ENCODE data around the gene R3HDM4.

DNA sequence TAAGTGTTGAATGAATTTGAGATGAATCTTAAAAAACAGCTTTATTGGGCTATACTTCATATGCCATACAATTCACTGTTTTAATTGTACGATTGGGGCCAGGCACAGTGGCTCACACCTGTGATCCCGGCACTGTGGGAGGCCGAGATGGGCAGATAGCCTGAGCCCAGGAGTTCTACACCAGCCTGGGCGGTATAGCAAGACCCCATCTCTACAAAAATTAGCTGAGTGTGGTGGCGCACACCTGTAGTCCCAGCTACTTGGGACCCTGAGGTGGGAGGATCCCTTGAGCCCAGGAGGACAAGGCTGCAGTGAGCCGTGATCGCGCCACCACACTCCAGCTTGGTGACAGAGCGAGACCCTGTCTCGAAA, 23.1 kb upstream of the R3HDM4 start:
- TF ChIP-seq, protein P1, sequence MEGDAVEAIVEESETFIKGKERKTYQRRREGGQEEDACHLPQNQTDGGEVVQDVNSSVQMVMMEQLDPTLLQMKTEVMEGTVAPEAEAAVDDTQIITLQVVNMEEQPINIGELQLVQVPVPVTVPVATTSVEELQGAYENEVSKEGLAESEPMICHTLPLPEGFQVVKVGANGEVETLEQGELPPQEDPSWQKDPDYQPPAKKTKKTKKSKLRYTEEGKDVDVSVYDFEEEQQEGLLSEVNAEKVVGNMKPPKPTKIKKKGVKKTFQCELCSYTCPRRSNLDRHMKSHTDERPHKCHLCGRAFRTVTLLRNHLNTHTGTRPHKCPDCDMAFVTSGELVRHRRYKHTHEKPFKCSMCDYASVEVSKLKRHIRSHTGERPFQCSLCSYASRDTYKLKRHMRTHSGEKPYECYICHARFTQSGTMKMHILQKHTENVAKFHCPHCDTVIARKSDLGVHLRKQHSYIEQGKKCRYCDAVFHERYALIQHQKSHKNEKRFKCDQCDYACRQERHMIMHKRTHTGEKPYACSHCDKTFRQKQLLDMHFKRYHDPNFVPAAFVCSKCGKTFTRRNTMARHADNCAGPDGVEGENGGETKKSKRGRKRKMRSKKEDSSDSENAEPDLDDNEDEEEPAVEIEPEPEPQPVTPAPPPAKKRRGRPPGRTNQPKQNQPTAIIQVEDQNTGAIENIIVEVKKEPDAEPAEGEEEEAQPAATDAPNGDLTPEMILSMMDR (IDR thresholded peaks at IDR 0.05; ENCODE audit: extremely low read depth in 1 of 2, insufficient read depth in 1 of 2, low read depth in 1 of 2, low read length in 2 of 2): no peak
- TF ChIP-seq JUN (IDR thresholded peaks at IDR 0.05; ENCODE audit: borderline replicate concordance, insufficient read depth, insufficient read length, low read depth) (no peak), POLR2AphosphoS5 (IDR thresholded peaks at IDR 0.05; ENCODE audit: insufficient read depth, low read depth, low read length) (no peak), MYC (IDR thresholded peaks at IDR 0.05; ENCODE audit: low read depth, low read length) (no peak), POLR2A (IDR thresholded peaks at IDR 0.05; ENCODE audit: low read depth, low read length) (no peak), GATA2 (IDR thresholded peaks at IDR 0.05; ENCODE audit: insufficient read depth, insufficient read length, low read depth, low read length) (no peak)

Data from endothelial cell of umbilical vein (primary cell).